SU-DHL-6 (cell line): ENCODE results near the gene C21orf58.

ENCODE experiments used
- H2AFZ ChIP-seq: fragments of 200-600 bp; sonication (generic); 2 replicates; pipeline ENCODE4 v1.6.1; 2014; ENCODE audit warnings: low read depth, mild to moderate bottlenecking, moderate library complexity, mixed read lengths, antibody characterized with exemption, low read length; ENCODE audit not compliant: severe bottlenecking
- H3F3A ChIP-seq: fragments of 200-600 bp; shearing (Covaris generic); 2 replicates; pipeline ENCODE4 v1.6.0; 2016; ENCODE audit warnings: antibody characterized with exemption, mild to moderate bottlenecking; ENCODE audit not compliant: insufficient read depth
- H3K27ac ChIP-seq: fragments of 200-600 bp; sonication (generic); 2 replicates; pipeline ENCODE4 v1.5.1; 2016; ENCODE audit warnings: low read depth, mild to moderate bottlenecking, low read length, moderate library complexity, mixed read lengths
- H3K27me3 ChIP-seq: fragments of 200-600 bp; sonication (generic), shearing (Covaris generic); 2 replicates; pipeline ENCODE4 v1.6.0; 2014; ENCODE audit warnings: mild to moderate bottlenecking, low read length
- H3K36me3 ChIP-seq: fragments of 200-600 bp; sonication (generic); 2 replicates; pipeline ENCODE4 v1.6.1; 2014; ENCODE audit warnings: mild to moderate bottlenecking, low read length, mixed read lengths
- H3K4me2 ChIP-seq: fragments of 300-600, 200-600 bp; shearing (Covaris generic), sonication (generic); 2 replicates; pipeline ENCODE4 v1.6.0; 2014; ENCODE audit warnings: low read length, low read depth, mild to moderate bottlenecking; ENCODE audit not compliant: poor library complexity, severe bottlenecking
- H3K4me3 ChIP-seq: fragments of 200-600 bp; sonication (generic); 2 replicates; pipeline ENCODE4 v1.5.1; 2014; ENCODE audit warnings: antibody characterized with exemption, low read length, mild to moderate bottlenecking, mixed read lengths; ENCODE audit not compliant: insufficient read depth, poor library complexity, severe bottlenecking
- H3K79me2 ChIP-seq: fragments of 200-600 bp; sonication (generic); 2 replicates; pipeline ENCODE4 v1.6.1; 2014; ENCODE audit warnings: mild to moderate bottlenecking, low read length, moderate library complexity; ENCODE audit not compliant: insufficient read depth
- H3K9ac ChIP-seq: fragments of 200-600 bp; sonication (generic); 2 replicates; pipeline ENCODE4 v1.7.0; 2014; ENCODE audit warnings: mild to moderate bottlenecking, low read length
- H3K9me2 ChIP-seq: fragments of 200-600 bp; sonication (generic); replicated peaks from 2 replicates; pipeline ENCODE4 v1.6.1; 2014; ENCODE audit warnings: low read length; ENCODE audit not compliant: insufficient read depth
- H3K9me3 ChIP-seq: fragments of 200-600 bp; sonication (generic); 2 replicates; pipeline ENCODE4 v1.6.1; 2014; ENCODE audit warnings: low read length, mixed read lengths; ENCODE audit not compliant: insufficient read depth
- H4K20me1 ChIP-seq: fragments of 200-600 bp; sonication (generic); 2 replicates; pipeline ENCODE4 v1.6.1; 2014; ENCODE audit warnings: low read depth, mild to moderate bottlenecking, antibody characterized with exemption, low read length, moderate library complexity, mixed read lengths
- EZH2phosphoT487 ChIP-seq: fragments of 200-600 bp; sonication (generic), shearing (Covaris generic); conservative IDR thresholded peaks from 2 replicates; pipeline ENCODE4 v1.6.1; 2018; ENCODE audit warnings: mild to moderate bottlenecking, antibody characterized with exemption, low read length, moderate library complexity, mixed read lengths
- TF ChIP-seq, protein P1 (sequence below): fragments of 200-600 bp; sonication (generic); IDR thresholded peaks from one replicate; pipeline ENCODE4 v1.5.1; 2017; ENCODE audit warnings: antibody characterized with exemption, mild to moderate bottlenecking, low read length, moderate library complexity; ENCODE audit not compliant: insufficient read depth, poor library complexity, severe bottlenecking

The C21orf58 gene

DNA sequence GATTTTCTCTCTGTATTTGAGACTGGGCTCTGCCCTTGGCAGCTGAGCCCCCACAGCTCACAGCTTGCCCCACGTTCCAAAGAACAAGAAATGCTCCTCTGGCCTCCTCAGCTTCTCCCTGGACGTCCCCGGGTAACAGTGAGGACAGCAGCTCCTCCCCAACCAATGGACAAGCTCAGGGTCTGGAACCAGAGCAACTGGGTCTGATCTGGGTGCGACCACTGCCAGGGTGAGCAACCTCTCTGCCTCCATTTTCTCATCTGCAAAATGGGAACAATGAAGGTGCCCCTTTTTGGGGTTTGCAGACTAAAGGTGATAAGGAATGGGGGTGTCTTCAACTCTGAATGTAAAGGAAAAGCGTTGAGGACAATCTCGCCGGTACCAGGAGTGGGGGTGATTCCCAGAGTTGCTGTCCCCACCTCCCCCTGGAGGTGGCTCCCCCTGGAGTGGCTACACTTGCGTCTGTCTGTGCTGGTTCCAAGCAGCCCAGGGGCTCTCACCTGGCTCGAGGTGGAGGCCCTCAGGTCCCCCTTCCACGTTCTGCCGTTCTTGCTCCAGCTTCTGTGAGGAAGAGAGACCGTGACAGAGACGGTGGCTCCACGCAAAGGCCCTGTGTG lies 6.9 kb downstream of the C21orf58 start:
- H3K9me3 ChIP-seq = no peaks in the 10 kb centered on the region
- peaks cover 6% of the 10 kb centered on the region; the same call in 1 of the 2 replicates for H4K20me1 ChIP-seq
- peaks cover 20% of the 10 kb centered on the region for H3K79me2 ChIP-seq

DNA sequence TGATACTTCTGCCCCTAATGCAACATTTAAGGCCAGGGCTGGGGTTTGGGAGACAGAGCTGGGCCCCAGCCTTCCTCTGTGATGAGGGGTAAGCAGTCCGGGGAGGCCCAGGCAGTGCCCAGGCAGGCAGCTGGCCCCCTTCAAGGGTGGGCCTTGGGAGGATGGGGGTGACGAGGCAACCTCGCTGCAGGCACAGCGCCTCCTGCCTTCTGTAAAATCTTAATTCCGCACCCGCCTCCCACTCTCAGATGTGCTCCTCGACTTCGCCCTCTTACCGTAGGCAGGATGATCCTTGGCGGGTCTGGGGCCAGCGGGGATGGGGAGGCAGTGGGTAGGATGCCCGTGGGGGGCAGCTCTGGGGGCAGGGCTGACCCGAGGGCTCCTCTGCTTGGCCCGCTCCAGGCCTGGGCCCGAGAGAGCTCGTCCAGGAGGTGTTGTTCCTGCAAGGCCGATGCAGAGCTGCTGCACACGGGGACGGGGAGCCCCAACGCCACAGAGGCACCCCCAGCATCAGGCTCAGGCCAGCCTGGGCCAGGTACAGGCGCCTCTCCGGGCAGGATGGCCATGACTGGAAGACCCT lies 9.1 kb downstream of the C21orf58 start:
- H3K36me3 ChIP-seq = no peaks in the 10 kb centered on the region
- no peak overlapping the region for H3K27ac ChIP-seq
- no peaks in the 10 kb centered on the region for H4K20me1 ChIP-seq
- no peak overlapping the region for H3K4me2 ChIP-seq
- H3K4me3 ChIP-seq = no peak overlapping the region
- H3K9me3 ChIP-seq = no peaks in the 10 kb centered on the region
- no peaks in the 10 kb centered on the region for H3K9me2 ChIP-seq
- H2AFZ ChIP-seq = no peak overlapping the region
- no peak for TF ChIP-seq EZH2phosphoT487
- TF ChIP-seq, protein P1, sequence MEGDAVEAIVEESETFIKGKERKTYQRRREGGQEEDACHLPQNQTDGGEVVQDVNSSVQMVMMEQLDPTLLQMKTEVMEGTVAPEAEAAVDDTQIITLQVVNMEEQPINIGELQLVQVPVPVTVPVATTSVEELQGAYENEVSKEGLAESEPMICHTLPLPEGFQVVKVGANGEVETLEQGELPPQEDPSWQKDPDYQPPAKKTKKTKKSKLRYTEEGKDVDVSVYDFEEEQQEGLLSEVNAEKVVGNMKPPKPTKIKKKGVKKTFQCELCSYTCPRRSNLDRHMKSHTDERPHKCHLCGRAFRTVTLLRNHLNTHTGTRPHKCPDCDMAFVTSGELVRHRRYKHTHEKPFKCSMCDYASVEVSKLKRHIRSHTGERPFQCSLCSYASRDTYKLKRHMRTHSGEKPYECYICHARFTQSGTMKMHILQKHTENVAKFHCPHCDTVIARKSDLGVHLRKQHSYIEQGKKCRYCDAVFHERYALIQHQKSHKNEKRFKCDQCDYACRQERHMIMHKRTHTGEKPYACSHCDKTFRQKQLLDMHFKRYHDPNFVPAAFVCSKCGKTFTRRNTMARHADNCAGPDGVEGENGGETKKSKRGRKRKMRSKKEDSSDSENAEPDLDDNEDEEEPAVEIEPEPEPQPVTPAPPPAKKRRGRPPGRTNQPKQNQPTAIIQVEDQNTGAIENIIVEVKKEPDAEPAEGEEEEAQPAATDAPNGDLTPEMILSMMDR = no peak
- H3K9ac ChIP-seq = no peak overlapping the region
- no peaks in the 10 kb centered on the region for H3F3A ChIP-seq
- no peaks in the 10 kb centered on the region for H3K27me3 ChIP-seq
- H3K79me2 ChIP-seq = no peaks in the 10 kb centered on the region; the same call in 1 of the 2 replicates

More for the DNA sequence above, 6.9 kb downstream of the C21orf58 start:
- Histone ChIP-seq H3K4me2 (no peak overlapping the region), H3K4me3 (no peak overlapping the region), H3K9ac (no peak overlapping the region), H3K27me3 (no peaks in the 10 kb centered on the region), H3K27ac (no peak overlapping the region), H3K9me2 (no peaks in the 10 kb centered on the region), H2AFZ (no peak overlapping the region), H3F3A (peaks cover 12% of the 10 kb centered on the region), H3K36me3 (no peaks in the 10 kb centered on the region)
- TF ChIP-seq EZH2phosphoT487 = no peak
- TF ChIP-seq, protein P1 = no peak

DNA sequence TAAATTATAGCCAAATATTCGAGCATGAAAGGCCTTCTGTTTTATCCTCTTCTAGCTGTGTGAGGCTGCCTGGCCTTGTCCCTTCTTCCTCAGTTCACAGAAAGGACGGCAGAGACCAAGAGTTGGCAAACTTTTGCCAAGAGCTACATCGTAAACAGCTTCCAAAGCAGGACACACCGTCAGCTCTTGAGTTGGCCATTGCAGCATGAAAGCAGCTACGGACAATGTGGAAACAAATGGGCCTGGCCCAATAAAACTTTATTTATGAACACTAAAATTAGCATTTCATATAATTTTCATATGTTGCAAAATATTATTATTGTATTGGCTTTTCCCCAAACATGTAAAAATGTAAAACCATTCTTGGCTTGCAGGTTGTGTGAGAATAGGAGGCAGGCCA lies 10.7 kb downstream of the C21orf58 start:
- H3K4me3 ChIP-seq = no peak overlapping the region
- no peaks in the 10 kb centered on the region for H3K36me3 ChIP-seq
- no peak overlapping the region for H3K27ac ChIP-seq
- no peak overlapping the region for H3K9ac ChIP-seq
- H3K9me2 ChIP-seq = no peaks in the 10 kb centered on the region
- TF ChIP-seq, protein P1 = no peak
- TF ChIP-seq EZH2phosphoT487 = no peak
- no peaks in the 10 kb centered on the region for H4K20me1 ChIP-seq
- no peak overlapping the region for H2AFZ ChIP-seq
- H3K4me2 ChIP-seq = no peak overlapping the region
- no peaks in the 10 kb centered on the region for H3K27me3 ChIP-seq
- H3F3A ChIP-seq = no peaks in the 10 kb centered on the region
- no peaks in the 10 kb centered on the region for H3K79me2 ChIP-seq
- no peaks in the 10 kb centered on the region for H3K9me3 ChIP-seq
